Erythroblast (primary cell): ENCODE data around the gene ADAMTSL2.

Source experiments
- GATA1 ChIP-seq: IDR thresholded peaks from 2 replicates; pipeline ENCODE4 v1.6.1; 2011; ENCODE audit warnings: low read depth, mild to moderate bottlenecking, control low read depth, low read length, moderate library complexity
- POLR2A ChIP-seq: IDR thresholded peaks from 2 replicates; pipeline ENCODE4 v1.6.1; 2011; ENCODE audit warnings: mild to moderate bottlenecking, low read length

GRCh38 chr9:133610845-133611244 lies 76.3 kb downstream of the ADAMTSL2 start:
- no peak for TF ChIP-seq POLR2A
- no peak for TF ChIP-seq GATA1
